Measurements from ENCODE around the gene ASPSCR1. TPM values are rescaled to one million over a fixed set of nuclear protein-coding genes. Genes with fewer than 3 reads are reported as not detected.

The ASPSCR1 gene
- total and polyA plus RNA-seq, 2 of the 13 experiments (the other 11 are each of a cell fraction or from before 2014, with no cell fraction given): 274 to 314 TPM

DNA sequence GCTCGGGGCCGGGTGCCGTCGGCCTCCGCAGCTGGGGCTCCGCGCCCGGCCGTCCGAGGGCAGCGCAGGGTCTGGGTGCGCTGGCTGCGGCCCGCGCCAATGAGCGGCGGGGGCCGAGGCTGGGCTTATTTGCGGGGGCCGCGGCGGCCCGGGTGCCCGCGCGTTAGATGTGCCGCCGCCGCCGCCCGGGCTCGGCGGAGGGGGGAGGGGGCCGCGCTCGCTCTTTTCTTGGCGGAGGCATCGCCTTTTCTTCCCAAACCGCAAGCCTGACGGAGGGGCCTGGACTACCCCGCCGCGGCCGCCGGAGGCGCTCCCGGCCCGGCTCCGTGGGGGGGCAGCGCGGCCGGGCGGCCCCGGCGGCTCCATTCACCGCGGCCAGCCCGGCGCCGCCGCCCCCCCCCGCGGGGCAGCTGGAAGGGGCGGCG lies 16.3 kb upstream of the ASPSCR1 start, which contains the start of gene NOTUM (continued):
- TF ChIP-seq, protein P1, sequence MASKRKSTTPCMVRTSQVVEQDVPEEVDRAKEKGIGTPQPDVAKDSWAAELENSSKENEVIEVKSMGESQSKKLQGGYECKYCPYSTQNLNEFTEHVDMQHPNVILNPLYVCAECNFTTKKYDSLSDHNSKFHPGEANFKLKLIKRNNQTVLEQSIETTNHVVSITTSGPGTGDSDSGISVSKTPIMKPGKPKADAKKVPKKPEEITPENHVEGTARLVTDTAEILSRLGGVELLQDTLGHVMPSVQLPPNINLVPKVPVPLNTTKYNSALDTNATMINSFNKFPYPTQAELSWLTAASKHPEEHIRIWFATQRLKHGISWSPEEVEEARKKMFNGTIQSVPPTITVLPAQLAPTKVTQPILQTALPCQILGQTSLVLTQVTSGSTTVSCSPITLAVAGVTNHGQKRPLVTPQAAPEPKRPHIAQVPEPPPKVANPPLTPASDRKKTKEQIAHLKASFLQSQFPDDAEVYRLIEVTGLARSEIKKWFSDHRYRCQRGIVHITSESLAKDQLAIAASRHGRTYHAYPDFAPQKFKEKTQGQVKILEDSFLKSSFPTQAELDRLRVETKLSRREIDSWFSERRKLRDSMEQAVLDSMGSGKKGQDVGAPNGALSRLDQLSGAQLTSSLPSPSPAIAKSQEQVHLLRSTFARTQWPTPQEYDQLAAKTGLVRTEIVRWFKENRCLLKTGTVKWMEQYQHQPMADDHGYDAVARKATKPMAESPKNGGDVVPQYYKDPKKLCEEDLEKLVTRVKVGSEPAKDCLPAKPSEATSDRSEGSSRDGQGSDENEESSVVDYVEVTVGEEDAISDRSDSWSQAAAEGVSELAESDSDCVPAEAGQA (IDR thresholded peaks at IDR 0.05; ENCODE audit: low read depth): no peak
- TF ChIP-seq, protein P1 (CRISPR knock-in tag; IDR thresholded peaks at IDR 0.05; ENCODE audit: borderline replicate concordance): no peak
- TF ChIP-seq HMG20A (CRISPR knock-in tag; IDR thresholded peaks at IDR 0.05; ENCODE audit: borderline replicate concordance) (no peak), HNF4G (IDR thresholded peaks at IDR 0.05; ENCODE audit: borderline replicate concordance, low read depth, low read length) (no peak; the same call in 1 of the 2 replicates), HNF4G (CRISPR knock-in tag; IDR thresholded peaks at IDR 0.05; ENCODE audit: borderline replicate concordance, low read depth) (no peak), SKI (IDR thresholded peaks at IDR 0.05; ENCODE audit: partially characterized antibody) (peak; percentile 92), ZNF225 (CRISPR knock-in tag; IDR thresholded peaks at IDR 0.05) (no peak), HDAC1 (CRISPR knock-in tag; IDR thresholded peaks at IDR 0.05) (0 out of 2 replicates have a peak, but pooled peaks have one; percentile 5), WIZ (CRISPR knock-in tag; IDR thresholded peaks at IDR 0.05) (no peak), CBX5 (CRISPR knock-in tag; IDR thresholded peaks at IDR 0.05; ENCODE audit: borderline replicate concordance) (no peak), ZNF567 (CRISPR knock-in tag; IDR thresholded peaks at IDR 0.05; ENCODE audit: borderline replicate concordance) (no peak), MATR3 (CRISPR knock-in tag; IDR thresholded peaks at IDR 0.05) (no peak), EP300 (IDR thresholded peaks at IDR 0.05; ENCODE audit: low read depth in 2 of 2, low read length in 2 of 2) (peak in 1 of 2 experiments; percentile 16; a peak in 2 of 4 replicates), EP300 (CRISPR knock-in tag; IDR thresholded peaks at IDR 0.05; ENCODE audit: borderline replicate concordance) (no peak), SIN3A (IDR thresholded peaks at IDR 0.05; ENCODE audit: borderline replicate concordance, low read depth, low read length) (peak; percentile 49; the same call in 1 of the 2 replicates), BHLHE40 (IDR thresholded peaks at IDR 0.05; ENCODE audit: low read length) (no peak; the same call in 1 of the 2 replicates)
- TF ChIP-seq, protein P2, sequence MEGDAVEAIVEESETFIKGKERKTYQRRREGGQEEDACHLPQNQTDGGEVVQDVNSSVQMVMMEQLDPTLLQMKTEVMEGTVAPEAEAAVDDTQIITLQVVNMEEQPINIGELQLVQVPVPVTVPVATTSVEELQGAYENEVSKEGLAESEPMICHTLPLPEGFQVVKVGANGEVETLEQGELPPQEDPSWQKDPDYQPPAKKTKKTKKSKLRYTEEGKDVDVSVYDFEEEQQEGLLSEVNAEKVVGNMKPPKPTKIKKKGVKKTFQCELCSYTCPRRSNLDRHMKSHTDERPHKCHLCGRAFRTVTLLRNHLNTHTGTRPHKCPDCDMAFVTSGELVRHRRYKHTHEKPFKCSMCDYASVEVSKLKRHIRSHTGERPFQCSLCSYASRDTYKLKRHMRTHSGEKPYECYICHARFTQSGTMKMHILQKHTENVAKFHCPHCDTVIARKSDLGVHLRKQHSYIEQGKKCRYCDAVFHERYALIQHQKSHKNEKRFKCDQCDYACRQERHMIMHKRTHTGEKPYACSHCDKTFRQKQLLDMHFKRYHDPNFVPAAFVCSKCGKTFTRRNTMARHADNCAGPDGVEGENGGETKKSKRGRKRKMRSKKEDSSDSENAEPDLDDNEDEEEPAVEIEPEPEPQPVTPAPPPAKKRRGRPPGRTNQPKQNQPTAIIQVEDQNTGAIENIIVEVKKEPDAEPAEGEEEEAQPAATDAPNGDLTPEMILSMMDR (CRISPR knock-in tag; IDR thresholded peaks at IDR 0.05): peak; percentile 39
- TF ChIP-seq, protein P3, sequence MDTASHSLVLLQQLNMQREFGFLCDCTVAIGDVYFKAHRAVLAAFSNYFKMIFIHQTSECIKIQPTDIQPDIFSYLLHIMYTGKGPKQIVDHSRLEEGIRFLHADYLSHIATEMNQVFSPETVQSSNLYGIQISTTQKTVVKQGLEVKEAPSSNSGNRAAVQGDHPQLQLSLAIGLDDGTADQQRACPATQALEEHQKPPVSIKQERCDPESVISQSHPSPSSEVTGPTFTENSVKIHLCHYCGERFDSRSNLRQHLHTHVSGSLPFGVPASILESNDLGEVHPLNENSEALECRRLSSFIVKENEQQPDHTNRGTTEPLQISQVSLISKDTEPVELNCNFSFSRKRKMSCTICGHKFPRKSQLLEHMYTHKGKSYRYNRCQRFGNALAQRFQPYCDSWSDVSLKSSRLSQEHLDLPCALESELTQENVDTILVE (CRISPR knock-in tag; IDR thresholded peaks at IDR 0.05): peak; percentile 46; the same call in 1 of the 2 replicates
- TF ChIP-seq, protein P4, sequence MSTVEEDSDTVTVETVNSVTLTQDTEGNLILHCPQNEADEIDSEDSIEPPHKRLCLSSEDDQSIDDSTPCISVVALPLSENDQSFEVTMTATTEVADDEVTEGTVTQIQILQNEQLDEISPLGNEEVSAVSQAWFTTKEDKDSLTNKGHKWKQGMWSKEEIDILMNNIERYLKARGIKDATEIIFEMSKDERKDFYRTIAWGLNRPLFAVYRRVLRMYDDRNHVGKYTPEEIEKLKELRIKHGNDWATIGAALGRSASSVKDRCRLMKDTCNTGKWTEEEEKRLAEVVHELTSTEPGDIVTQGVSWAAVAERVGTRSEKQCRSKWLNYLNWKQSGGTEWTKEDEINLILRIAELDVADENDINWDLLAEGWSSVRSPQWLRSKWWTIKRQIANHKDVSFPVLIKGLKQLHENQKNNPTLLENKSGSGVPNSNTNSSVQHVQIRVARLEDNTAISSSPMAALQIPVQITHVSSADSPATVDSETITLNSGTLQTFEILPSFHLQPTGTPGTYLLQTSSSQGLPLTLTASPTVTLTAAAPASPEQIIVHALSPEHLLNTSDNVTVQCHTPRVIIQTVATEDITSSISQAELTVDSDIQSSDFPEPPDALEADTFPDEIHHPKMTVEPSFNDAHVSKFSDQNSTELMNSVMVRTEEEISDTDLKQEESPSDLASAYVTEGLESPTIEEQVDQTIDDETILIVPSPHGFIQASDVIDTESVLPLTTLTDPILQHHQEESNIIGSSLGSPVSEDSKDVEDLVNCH (CRISPR knock-in tag; IDR thresholded peaks at IDR 0.05): no peak
- TF ChIP-seq, protein P5, sequence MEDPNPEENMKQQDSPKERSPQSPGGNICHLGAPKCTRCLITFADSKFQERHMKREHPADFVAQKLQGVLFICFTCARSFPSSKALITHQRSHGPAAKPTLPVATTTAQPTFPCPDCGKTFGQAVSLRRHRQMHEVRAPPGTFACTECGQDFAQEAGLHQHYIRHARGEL (CRISPR knock-in tag; IDR thresholded peaks at IDR 0.05): no peak
